Prostate gland (tissue), 2 donors: Measurements from ENCODE around the gene HOXA5. TPM values are rescaled to one million over a fixed set of nuclear protein-coding genes. Genes with fewer than 3 reads are reported as not detected.

Experiments
- DNase-seq: peaks from one replicate; pipeline ENCODE4 v3.0.0-alpha.2; 2019; ENCODE audit warnings: low spot score
- H3K27ac ChIP-seq, 2 donors: fragments of 200-600 bp; sonication (generic); 2 replicates each; pipeline ENCODE4 v1.5.1; 2017 to 2019
- H3K27me3 ChIP-seq: fragments of 200-600 bp; sonication (generic); replicated peaks from 2 replicates; pipeline ENCODE4 v1.5.1; 2019; ENCODE audit not compliant: insufficient read depth
- H3K36me3 ChIP-seq, 2 donors: fragments of 200-600 bp; sonication (generic); 1 replicate in 1 of 2; 2 replicates in 1 of 2; pipeline versions ENCODE4 v1.5.1 to v1.8.1; 2017 to 2019
- H3K4me1 ChIP-seq: fragments of 200-600 bp; sonication (generic); replicated peaks from 2 replicates; pipeline ENCODE4 v1.5.1; 2019
- H3K4me3 ChIP-seq, 2 donors: fragments of 200-600 bp; sonication (generic); 2 replicates each; pipeline ENCODE4 v1.5.1; 2017 to 2019
- H3K9me3 ChIP-seq: fragments of 200-600 bp; sonication (generic); 2 replicates; pipeline ENCODE4 v1.5.1; 2017
- POLR2A ChIP-seq: fragments of 450-650 bp; IDR thresholded peaks from one replicate; pipeline ENCODE4 v1.6.1; 2016; ENCODE audit warnings: antibody characterized with exemption, mild to moderate bottlenecking
- POLR2AphosphoS5 ChIP-seq: sonication (generic); formaldehyde crosslinking; IDR thresholded peaks from one replicate; pipeline ENCODE4 v1.6.1; 2017; ENCODE audit warnings: antibody characterized with exemption
- WGBS: methylation state at CpG from one replicate; pipeline ENCODE4 v1.1.5; 2018; 5-methylcytosine and 5-hydroxymethylcytosine counted together
- intact Hi-C: fragments of 100-400 bp; cut with DNase I; formaldehyde crosslinking; loops from one replicate; pipeline ENCODE4 v1.14.2; 2022
- total RNA-seq, 2 donors: library from RNA; depleted of rRNA; stranded (reverse); fragments of >200 nt; gene quantifications; one replicate each; pipeline ENCODE4 v1.1.0, GENCODE V29; 2016
- TF ChIP-seq, protein P1 (sequence below), 4 experiments: fragments of 200-600 bp in 2 of 4; fragments of 450-650 bp in 2 of 4; sonication (generic) in 2 of 4; IDR thresholded peaks; 1 replicate in 3 of 4; 2 replicates in 1 of 4; pipeline ENCODE4 v1.5.1; 2016 to 2019; ENCODE audit warnings: antibody characterized with exemption in 4 of 4, mild to moderate bottlenecking in 2 of 4, moderate library complexity in 2 of 4

HOXA5 gene
- total RNA-seq, 2 donors from 2014 or later: 3.7 to 12.9 TPM

DNA sequence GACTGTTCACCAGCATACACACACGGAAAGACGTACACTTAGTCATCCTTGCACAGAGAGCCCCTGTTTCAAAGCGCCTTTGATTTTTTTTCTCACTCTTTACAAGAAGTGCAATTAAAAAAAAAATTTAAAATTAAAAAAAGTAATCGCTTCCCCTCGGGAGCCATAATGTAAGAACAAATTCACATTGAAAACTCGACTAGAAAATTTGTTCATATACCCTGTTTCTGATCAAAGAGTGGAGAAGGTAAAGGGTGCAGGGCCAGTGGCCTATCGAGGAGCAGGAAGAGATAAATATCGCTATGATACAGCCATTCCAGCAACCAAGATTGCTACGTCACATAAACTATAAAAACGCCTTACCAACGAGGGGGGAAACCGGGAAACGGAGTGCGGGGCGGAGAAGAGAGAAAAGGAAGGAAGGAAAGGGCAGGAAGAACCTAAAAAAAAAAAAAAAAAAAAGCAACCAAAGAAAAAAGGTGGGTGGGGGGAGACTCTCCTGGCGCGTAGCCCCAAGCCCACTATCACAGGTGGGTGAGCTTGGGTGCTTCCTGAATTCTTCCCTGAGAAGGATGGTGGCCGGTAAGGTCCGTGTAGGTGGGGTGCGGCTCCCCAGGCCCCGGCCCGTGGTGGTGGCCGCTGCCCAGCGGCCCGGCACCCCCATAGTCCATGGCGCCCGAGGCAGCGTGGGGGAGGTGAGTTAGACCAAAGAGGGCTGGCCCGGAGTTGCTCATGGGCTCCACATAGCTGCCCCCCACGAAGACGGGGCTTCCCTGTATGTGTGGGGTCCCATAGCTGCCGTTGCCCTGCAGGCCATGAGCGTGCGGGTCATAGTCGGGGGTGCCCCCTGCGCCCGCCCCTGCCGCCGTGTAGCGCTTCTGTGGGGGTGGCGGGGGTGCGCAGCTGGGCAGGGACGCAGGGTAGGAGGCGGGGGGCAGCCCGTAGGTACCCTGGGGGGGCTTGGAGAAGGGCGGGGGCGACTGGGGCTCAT, 35.8 kb downstream of the HOXA5 start:
- no peaks in the 10 kb centered on the region for H3K27me3 ChIP-seq
- no peaks in the 10 kb centered on the region for H3K36me3 ChIP-seq
- WGBS: 75% methylated on average over 45 of the region's 47 CpGs
- no peak overlapping the region for H3K27ac ChIP-seq
- DNase-seq: no peak
- TF ChIP-seq POLR2AphosphoS5 (no peak), POLR2A (no peak)
- TF ChIP-seq, protein P1, sequence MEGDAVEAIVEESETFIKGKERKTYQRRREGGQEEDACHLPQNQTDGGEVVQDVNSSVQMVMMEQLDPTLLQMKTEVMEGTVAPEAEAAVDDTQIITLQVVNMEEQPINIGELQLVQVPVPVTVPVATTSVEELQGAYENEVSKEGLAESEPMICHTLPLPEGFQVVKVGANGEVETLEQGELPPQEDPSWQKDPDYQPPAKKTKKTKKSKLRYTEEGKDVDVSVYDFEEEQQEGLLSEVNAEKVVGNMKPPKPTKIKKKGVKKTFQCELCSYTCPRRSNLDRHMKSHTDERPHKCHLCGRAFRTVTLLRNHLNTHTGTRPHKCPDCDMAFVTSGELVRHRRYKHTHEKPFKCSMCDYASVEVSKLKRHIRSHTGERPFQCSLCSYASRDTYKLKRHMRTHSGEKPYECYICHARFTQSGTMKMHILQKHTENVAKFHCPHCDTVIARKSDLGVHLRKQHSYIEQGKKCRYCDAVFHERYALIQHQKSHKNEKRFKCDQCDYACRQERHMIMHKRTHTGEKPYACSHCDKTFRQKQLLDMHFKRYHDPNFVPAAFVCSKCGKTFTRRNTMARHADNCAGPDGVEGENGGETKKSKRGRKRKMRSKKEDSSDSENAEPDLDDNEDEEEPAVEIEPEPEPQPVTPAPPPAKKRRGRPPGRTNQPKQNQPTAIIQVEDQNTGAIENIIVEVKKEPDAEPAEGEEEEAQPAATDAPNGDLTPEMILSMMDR (IDR thresholded peaks at IDR 0.05): no peak
- intact Hi-C loops: no loop called here
- no peaks in the 10 kb centered on the region for H3K9me3 ChIP-seq
- no peak overlapping the region for H3K4me3 ChIP-seq
- peaks cover 3% of the 10 kb centered on the region for H3K4me1 ChIP-seq

DNA sequence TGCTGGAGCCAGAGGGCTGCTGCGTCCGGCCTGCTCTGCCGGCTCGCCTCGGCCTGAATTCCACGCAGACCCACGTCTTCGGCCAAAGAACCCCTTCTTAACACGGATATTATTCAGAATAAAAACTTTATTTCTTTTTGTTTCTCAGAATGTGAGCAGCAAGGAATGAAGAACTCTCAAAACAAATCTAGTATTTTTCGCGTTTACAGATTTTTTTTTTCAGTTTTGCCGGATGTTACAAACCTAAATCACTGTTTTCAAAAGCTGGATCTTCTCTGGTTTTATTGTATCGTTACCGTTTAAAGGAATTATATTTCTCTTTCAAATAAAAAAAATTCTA, 36.6 kb downstream of the HOXA5 start:
- H3K4me3 ChIP-seq: no peak overlapping the region
- intact Hi-C loops: no loop called here
- H3K4me1 ChIP-seq: peaks cover 3% of the 10 kb centered on the region
- no peaks in the 10 kb centered on the region for H3K36me3 ChIP-seq
- H3K9me3 ChIP-seq: no peaks in the 10 kb centered on the region
- H3K27ac ChIP-seq: no peak overlapping the region
- no peak for DNase-seq
- TF ChIP-seq POLR2AphosphoS5 (no peak), POLR2A (no peak)
- TF ChIP-seq, protein P1 (IDR thresholded peaks at IDR 0.05): no peak
- H3K27me3 ChIP-seq: no peaks in the 10 kb centered on the region
- 75% methylated on average over 14 of the region's 14 CpGs for WGBS

DNA sequence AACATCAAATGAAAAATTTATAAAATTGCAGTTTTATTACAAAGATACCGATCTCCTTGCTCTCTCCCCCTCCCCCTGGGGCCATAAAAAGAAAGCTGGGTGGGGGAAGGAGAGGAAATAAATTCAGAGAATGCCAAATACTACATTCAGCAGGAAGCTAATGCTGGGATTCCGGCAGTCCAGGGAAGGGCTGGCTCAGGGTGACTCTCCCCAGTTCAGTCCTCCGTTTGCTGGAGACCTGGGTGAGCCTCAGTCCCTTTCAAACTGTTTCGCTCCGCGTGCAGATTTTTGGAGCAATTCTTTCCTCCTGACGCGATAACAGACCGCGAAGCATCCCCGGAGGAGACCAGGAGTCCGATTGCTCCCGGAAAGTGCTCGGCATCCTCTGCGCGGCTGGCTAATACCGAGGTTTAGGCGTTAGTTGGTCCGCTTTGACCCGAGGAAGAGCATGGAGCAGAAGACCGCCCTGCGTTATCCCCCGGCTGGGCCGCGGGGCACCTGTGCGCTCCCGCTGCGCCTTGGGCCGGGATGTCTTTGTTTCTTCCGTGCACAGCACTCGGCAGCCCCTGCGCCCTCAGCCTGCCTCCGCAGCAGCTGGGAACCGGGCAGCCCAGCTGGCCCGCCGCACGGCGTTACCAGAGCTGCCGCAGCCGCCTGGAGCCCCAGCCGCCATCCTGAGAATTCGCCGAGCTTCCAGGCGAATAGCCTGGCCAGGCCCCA, 37.1 kb downstream of the HOXA5 start:
- WGBS: 57% methylated on average over 44 of the region's 44 CpGs
- no peak for DNase-seq
- Histone ChIP-seq H3K4me1 (peaks cover 3% of the 10 kb centered on the region), H3K27me3 (no peaks in the 10 kb centered on the region), H3K4me3 (peak overlapping the region in 1 of 2 donors; percentile 1), H3K9me3 (no peaks in the 10 kb centered on the region), H3K36me3 (no peaks in the 10 kb centered on the region), H3K27ac (no peak overlapping the region)
- TF ChIP-seq, protein P1 (IDR thresholded peaks at IDR 0.05): no peak
- TF ChIP-seq POLR2A: no peak
- no peak for TF ChIP-seq POLR2AphosphoS5
- intact Hi-C loops: no loop called here

DNA sequence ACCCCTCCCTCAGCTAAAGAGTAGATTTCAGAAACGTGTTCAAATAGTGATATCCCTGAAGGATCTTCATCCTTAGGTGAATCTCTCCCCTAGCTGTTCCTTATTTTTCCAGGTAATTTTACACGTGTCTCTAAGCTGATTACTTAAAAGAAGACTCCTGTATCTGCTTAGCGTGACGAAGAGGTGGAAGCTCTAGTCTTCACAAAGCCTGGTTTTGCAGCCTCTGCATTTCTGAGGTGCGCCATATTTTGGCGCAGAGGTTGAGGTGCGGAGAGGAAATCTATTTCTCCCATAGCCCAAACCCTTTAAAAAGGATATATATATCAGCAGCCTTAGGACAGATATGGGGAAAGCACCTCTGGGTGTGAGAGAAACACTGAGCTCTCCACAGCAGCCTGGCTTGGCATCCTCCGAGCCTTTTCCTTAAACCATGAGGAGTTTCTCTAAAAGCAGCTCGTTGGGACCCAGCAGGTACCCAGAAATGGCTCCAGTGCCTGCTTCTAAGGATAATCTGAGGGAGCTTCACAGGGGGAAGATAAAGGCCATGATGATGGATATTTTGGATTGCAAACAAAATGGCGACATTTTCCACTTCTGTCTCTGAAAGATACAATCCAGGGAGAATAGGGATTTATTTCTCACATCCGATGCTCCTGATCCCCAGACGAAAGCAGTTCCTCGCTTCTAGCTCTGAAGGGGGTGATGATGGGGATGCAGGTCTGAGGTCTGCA, 38.0 kb downstream of the HOXA5 start:
- TF ChIP-seq POLR2A (no peak), POLR2AphosphoS5 (no peak)
- TF ChIP-seq, protein P1 (IDR thresholded peaks at IDR 0.05): no peak
- H3K4me1 ChIP-seq: peaks cover 2% of the 10 kb centered on the region
- DNase-seq: no peak
- intact Hi-C loops: no loop called here
- H3K36me3 ChIP-seq: no peaks in the 10 kb centered on the region
- WGBS: 93% methylated on average over 13 of the region's 13 CpGs
- H3K4me3 ChIP-seq: no peak overlapping the region
- no peaks in the 10 kb centered on the region for H3K27me3 ChIP-seq
- no peaks in the 10 kb centered on the region for H3K9me3 ChIP-seq
- H3K27ac ChIP-seq: no peak overlapping the region
